Transverse colon (tissue), 4 donors: ENCODE measurements around the gene TOP2B. TPM values are rescaled to one million over a fixed set of nuclear protein-coding genes. Genes with fewer than 3 reads are reported as not detected.

Experiments used
- DNase-seq: peaks from one replicate; pipeline ENCODE4 v3.0.0-alpha.2; 2019
- H3K27ac ChIP-seq, 4 donors: fragments of 200-600 bp; sonication (generic); 2 replicates each; pipeline ENCODE4 v1.5.1; 2016 to 2018; ENCODE audit warnings: inconsistent platforms in 4 of 4
- H3K27me3 ChIP-seq: fragments of 200-600 bp; sonication (generic); 2 replicates; pipeline ENCODE4 v1.5.1; 2017; ENCODE audit warnings: inconsistent platforms
- H3K36me3 ChIP-seq, 4 donors: fragments of 200-600 bp; sonication (generic); 2 replicates each; pipeline ENCODE4 v1.5.1; 2017 to 2019; ENCODE audit warnings: inconsistent platforms in 4 of 4
- H3K4me1 ChIP-seq, 4 donors: fragments of 200-600 bp; sonication (generic); 2 replicates each; pipeline ENCODE4 v1.5.1; 2017 to 2020; ENCODE audit warnings: inconsistent platforms in 4 of 4
- H3K4me3 ChIP-seq, 4 donors: fragments of 200-600 bp; sonication (generic); 1 replicate in 1 of 4; 2 replicates in 3 of 4; pipeline versions ENCODE4 v1.5.1 to v1.6.1; 2017 to 2019; ENCODE audit warnings: inconsistent platforms in 4 of 4
- H3K9me3 ChIP-seq, 2 donors: fragments of 200-600 bp; sonication (generic); 2 replicates each; pipeline ENCODE4 v1.5.1; 2017 to 2019; ENCODE audit warnings: inconsistent platforms in 2 of 2
- CTCF ChIP-seq, 5 experiments: fragments of 200-600 bp in 3 of 5; fragments of 450-650 bp in 2 of 5; sonication (generic) in 3 of 5; IDR thresholded peaks; 1 replicate in 2 of 5; 2 replicates in 3 of 5; pipeline ENCODE4 v1.5.1; 2016 to 2017; ENCODE audit warnings: antibody characterized with exemption in 5 of 5, inconsistent platforms in 3 of 5, mild to moderate bottlenecking in 2 of 5, moderate library complexity in 1 of 5
- EP300 ChIP-seq: sonication (generic); formaldehyde crosslinking; IDR thresholded peaks from one replicate; pipeline ENCODE4 v1.6.1; 2017; ENCODE audit warnings: antibody characterized with exemption, low read depth
- POLR2A ChIP-seq: fragments of 450-650 bp; IDR thresholded peaks from one replicate; pipeline ENCODE4 v1.6.1; 2016; ENCODE audit warnings: antibody characterized with exemption, mild to moderate bottlenecking, moderate library complexity
- POLR2AphosphoS5 ChIP-seq, 3 donors: sonication (generic); formaldehyde crosslinking; IDR thresholded peaks; one replicate each; pipeline ENCODE4 v1.6.1; 2016; ENCODE audit warnings: antibody characterized with exemption in 3 of 3
- whole genome bisulfite sequencing, 2 donors: methylation state at CpG; one replicate each; pipeline ENCODE4 v1.1.5; 2018; ENCODE audit warnings: low coverage in 1 of 2; 5-methylcytosine and 5-hydroxymethylcytosine counted together
- in situ Hi-C, 4 donors: fragments of 200-750 bp; cut with MboI; loops; one replicate each; pipeline versions ENCODE4 v1.15.0 to v1.15.1; 2017; ENCODE audit warnings: low sequenced_read_pairs in 3 of 4, low pct_ligation_motif_present in 1 of 4, low pct_unique_long_range_greater_than_20kb in 1 of 4
- intact Hi-C: fragments of 100-400 bp; cut with DNase I; formaldehyde crosslinking; loops from one replicate; pipeline ENCODE4 v1.15.1; 2023; ENCODE audit warnings: low total_unique reads
- total RNA-seq, 4 donors: library from RNA; depleted of rRNA; stranded (reverse); fragments of >200 nt; gene quantifications; one replicate each; pipeline ENCODE4 v1.1.0, GENCODE V29; 2016

Gene TOP2B
- total RNA-seq, 4 donors from 2014 or later: 37.4 to 104 (median 71.5) TPM

GRCh38 chr3:25573386-25574171 lies 91.1 kb downstream of the TOP2B start:
- Histone ChIP-seq H3K9me3 (no peaks in the 10 kb centered on the region), H3K27ac (peak overlapping the region in 1 of 4 donors; percentile 18), H3K4me3 (no peak overlapping the region), H3K4me1 (no peaks in the 10 kb centered on the region), H3K27me3 (no peaks in the 10 kb centered on the region), H3K36me3 (no peaks in the 10 kb centered on the region)
- in situ Hi-C loops: no loop called here
- no peak for TF ChIP-seq CTCF (IDR thresholded peaks at IDR 0.05)
- TF ChIP-seq POLR2A: no peak
- TF ChIP-seq POLR2AphosphoS5 (IDR thresholded peaks at IDR 0.05): no peak
- TF ChIP-seq EP300: no peak
- WGBS, 2 donors: 74 to 95% methylated on average over 9 to 19 of the region's 19 CpGs
- intact Hi-C loops: no loop called here
- DNase-seq: no peak

GRCh38 chr3:25572919-25573385 lies 91.8 kb downstream of the TOP2B start:
- TF ChIP-seq CTCF (IDR thresholded peaks at IDR 0.05) (no peak), EP300 (no peak), POLR2AphosphoS5 (IDR thresholded peaks at IDR 0.05) (no peak), POLR2A (no peak)
- Histone ChIP-seq H3K27me3 (no peaks in the 10 kb centered on the region), H3K27ac (peak overlapping the region in 1 of 4 donors; percentile 18), H3K4me3 (no peak overlapping the region), H3K4me1 (no peaks in the 10 kb centered on the region), H3K36me3 (no peaks in the 10 kb centered on the region), H3K9me3 (no peaks in the 10 kb centered on the region)
- no peak for DNase-seq
- intact Hi-C loops: no loop called here
- in situ Hi-C loops: no loop called here
- 81% methylated on average over 14 of the region's 14 CpGs; no CpG with 5 or more reads in 1 of the 2 donors for WGBS, 2 donors

GRCh38 chr3:25572336-25572735 lies 92.4 kb downstream of the TOP2B start:
- TF ChIP-seq CTCF (IDR thresholded peaks at IDR 0.05) (no peak), POLR2A (no peak), EP300 (no peak), POLR2AphosphoS5 (IDR thresholded peaks at IDR 0.05) (no peak)
- no peak overlapping the region for H3K4me3 ChIP-seq
- in situ Hi-C loops (no loop called here), intact Hi-C loops (no loop called here)
- no peaks in the 10 kb centered on the region for H3K4me1 ChIP-seq
- H3K27ac ChIP-seq: no peak overlapping the region
- DNase-seq: no peak
- H3K27me3 ChIP-seq: no peaks in the 10 kb centered on the region
- H3K36me3 ChIP-seq: no peaks in the 10 kb centered on the region
- no peaks in the 10 kb centered on the region for H3K9me3 ChIP-seq
- WGBS, 2 donors: 81 to 88% methylated on average over 2 to 3 of the region's 3 CpGs

- H3K9me3 ChIP-seq: no peaks in the 10 kb centered on the region
- WGBS, 2 donors: 95% methylated on average over 6 of the region's 6 CpGs; no CpG with 5 or more reads in 1 of the 2 donors
- H3K4me1 ChIP-seq: no peaks in the 10 kb centered on the region
- no peaks in the 10 kb centered on the region for H3K36me3 ChIP-seq
- no peak for DNase-seq
- in situ Hi-C loops (no loop called here), intact Hi-C loops (no loop called here)
- TF ChIP-seq EP300: no peak
- no peak for TF ChIP-seq POLR2A
- no peak for TF ChIP-seq CTCF (IDR thresholded peaks at IDR 0.05)
- no peak for TF ChIP-seq POLR2AphosphoS5 (IDR thresholded peaks at IDR 0.05)
- H3K27ac ChIP-seq: no peak overlapping the region
- no peak overlapping the region for H3K4me3 ChIP-seq
- no peaks in the 10 kb centered on the region for H3K27me3 ChIP-seq
These were observed 93.4 kb downstream of the TOP2B start for GRCh38 chr3:25571285-25571684.
